AG10803 (cell line): Measurements from ENCODE around the gene WBP4.
A peak's percentile ranks its signal among the peaks of the same experiment; 100 is the strongest.
"Not testable (repeated sequence)": the region's sequence is repeated elsewhere in the genome, so short reads cannot be mapped to it uniquely, and the experiment has no call there.

Source experiments
- DNase-seq: peaks from one replicate; pipeline ENCODE4 v3.0.0; 2010; ENCODE audit warnings: low read depth
- H3K4me3 ChIP-seq: 2 replicates; pipeline ENCODE4 v1.5.1; 2011; ENCODE audit warnings: mild to moderate bottlenecking, low read length, control low read depth
- TF ChIP-seq, protein P1 (sequence below): conservative IDR thresholded peaks from 2 replicates; pipeline ENCODE4 v1.5.1; 2011; ENCODE audit warnings: mild to moderate bottlenecking, low read length, control low read depth, inconsistent platforms

WBP4 gene

DNA sequence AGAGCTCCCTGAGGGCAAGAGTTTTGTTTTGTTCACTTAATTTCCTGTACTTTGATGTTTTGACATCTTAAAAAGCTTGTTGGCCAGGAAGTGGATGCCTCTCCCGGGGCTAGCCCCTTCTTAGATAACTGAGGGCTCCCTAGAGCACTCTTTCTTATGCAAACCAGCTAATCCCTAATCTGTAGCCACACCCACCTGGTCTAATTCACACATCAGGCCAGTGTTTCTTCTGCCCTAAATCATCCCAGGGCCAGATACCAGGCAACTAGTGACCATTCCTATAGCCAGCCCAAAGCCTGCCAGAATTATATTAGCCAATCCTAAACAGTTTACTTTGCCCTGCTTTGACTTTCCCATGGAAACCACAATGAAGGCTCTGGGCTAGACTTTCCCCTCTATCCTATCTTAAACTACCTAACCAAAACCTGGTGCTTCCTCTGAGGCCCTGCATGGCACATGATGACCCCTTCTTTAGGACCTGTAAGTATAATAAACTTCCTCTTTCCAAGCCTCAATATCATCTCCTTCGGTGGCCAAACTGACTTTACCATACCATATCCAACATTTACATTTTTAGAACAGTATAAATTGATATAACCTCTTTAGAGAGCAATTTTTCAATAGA lies 24.8 kb downstream of the WBP4 start:
- TF ChIP-seq, protein P1, sequence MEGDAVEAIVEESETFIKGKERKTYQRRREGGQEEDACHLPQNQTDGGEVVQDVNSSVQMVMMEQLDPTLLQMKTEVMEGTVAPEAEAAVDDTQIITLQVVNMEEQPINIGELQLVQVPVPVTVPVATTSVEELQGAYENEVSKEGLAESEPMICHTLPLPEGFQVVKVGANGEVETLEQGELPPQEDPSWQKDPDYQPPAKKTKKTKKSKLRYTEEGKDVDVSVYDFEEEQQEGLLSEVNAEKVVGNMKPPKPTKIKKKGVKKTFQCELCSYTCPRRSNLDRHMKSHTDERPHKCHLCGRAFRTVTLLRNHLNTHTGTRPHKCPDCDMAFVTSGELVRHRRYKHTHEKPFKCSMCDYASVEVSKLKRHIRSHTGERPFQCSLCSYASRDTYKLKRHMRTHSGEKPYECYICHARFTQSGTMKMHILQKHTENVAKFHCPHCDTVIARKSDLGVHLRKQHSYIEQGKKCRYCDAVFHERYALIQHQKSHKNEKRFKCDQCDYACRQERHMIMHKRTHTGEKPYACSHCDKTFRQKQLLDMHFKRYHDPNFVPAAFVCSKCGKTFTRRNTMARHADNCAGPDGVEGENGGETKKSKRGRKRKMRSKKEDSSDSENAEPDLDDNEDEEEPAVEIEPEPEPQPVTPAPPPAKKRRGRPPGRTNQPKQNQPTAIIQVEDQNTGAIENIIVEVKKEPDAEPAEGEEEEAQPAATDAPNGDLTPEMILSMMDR = no peak
- H3K4me3 ChIP-seq = no peak overlapping the region
- no peak for DNase-seq

DNA sequence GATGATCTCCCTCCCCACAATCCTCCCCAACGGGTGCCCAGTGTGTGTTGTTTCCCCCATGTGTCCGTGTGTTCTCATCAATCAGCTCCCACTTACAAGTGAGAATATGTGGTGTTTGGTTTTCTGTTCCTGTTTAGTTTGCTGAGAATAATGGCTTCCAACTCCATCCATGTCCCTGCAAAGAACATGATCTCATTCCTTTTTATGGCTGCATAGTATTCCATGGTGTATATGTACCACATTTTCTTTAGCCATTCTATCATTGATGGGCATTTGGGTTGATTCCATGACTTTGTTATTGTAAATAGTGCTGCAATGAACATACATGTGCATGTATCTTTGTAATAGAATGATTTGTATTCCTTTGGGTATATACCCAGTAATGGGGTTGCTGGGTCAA lies 34.4 kb downstream of the WBP4 start:
- not testable (repeated sequence) for DNase-seq, H3K4me3 ChIP-seq

DNA sequence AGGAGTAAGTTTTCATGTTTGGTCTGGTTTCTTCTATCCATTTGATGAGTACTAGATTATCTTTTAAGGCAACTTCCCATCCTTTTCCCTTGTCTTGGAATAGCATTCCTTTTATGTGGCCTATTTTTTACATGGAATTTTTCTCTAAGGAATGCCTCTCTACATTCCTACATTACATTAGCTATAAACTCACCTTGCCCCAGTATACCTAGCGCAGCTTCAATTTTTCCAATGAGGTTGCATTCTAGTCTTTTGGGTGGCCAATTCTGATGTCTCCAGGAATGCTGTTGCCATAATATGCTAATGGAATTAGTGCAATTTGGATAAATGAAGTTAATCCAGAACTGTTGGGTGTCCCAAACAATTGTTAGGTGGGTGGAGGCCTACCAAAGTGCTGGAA lies 37.5 kb downstream of the WBP4 start:
- no peak overlapping the region for H3K4me3 ChIP-seq
- TF ChIP-seq, protein P1 = no peak
- no peak for DNase-seq

DNA sequence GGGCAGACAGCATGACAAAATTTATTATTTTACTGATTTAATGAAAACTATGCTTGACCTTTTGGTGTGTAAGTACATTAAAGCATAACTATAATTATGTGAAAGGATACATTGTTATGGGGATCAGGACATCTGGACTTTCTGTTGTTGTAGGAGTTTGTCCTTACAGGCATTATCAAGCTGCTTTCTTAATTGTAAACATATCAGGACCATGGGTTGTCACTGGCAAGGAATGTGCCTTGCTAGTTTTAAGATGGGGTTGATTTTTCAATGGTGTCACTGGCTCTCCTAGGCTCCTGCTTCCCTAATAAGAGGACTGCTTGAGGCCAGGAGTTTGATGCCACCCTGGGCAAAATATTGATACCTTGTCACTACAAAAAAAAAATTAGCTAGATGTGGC lies 38.7 kb downstream of the WBP4 start:
- H3K4me3 ChIP-seq = no peak overlapping the region
- DNase-seq = peak; percentile 3
- TF ChIP-seq, protein P1 = no peak

DNA sequence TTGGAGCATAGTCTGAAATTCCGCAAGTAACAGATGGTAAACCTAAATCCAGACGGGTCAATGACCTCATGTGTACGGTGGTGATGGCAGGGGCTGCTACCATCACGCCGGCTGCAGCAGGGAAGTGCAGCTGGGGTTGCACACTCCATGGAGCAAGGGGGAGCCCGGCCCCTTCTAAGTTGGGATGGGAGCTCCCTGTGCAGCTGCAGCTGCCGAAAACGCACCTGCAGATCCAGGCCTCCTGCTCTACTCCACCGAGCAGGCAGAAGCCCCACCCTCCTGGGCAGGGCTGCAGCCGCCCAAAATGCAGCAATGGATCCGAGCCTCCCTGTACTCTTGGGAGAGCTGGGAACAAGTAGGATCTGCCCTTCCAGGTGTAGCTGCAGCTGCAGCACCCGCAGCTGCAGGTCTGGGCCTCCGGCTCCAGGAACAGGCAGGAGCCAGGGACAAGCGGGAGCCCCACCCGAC lies 45.8 kb downstream of the WBP4 start:
- H3K4me3 ChIP-seq = no peak overlapping the region
- TF ChIP-seq, protein P1 = no peak
- DNase-seq = no peak

DNA sequence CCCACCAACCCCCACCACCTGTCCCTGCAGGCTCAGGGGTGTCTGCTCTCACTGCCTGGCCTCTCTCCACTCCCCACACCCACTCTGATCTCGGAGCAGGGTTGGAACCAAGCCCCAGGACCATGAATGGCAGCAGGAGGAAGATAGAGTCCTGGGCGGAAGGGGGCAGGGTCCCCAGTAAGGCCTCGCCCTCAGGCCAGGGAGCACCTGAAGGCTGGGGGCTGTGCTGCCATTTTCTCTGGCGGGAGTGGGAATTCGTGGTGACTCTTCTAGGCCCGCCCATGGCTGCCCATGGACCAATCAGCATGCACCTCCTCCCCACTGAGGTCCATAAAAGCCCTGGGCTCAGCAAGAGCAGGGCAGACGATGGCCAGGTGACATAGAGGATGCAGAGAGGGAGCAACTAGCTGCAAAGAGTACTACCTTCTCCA lies 46.3 kb downstream of the WBP4 start:
- no peak overlapping the region for H3K4me3 ChIP-seq
- TF ChIP-seq, protein P1 = no peak
- DNase-seq = no peak

DNA sequence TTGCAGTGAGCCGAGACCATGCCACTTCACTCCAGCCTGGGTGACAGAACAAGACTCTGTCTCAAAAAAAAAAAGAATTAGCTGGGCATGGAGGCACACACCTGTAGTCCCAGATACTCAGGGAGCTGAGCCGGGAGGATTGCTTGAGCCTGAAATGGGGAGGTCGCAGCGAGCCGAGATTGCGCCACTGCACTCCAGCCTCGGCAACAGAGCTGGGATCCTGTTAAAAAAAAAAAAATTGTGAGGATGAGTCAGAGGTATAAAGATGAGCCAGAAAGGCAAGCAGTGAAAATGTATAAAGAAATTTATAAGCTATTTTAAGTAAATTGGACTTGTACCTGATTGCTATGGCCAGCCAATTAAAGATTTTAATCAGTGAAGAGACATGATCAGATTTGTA lies 50.1 kb downstream of the WBP4 start:
- no peak overlapping the region for H3K4me3 ChIP-seq
- TF ChIP-seq, protein P1 = no peak
- DNase-seq = no peak
